SK-N-SH (cell line): ENCODE measurements around the gene WDR91. TPM values are rescaled to one million over a fixed set of nuclear protein-coding genes. Genes with fewer than 3 reads are reported as not detected.

Experiments
- CTCF ChIA-PET: fragments of 300-600, 350-600 bp; formaldehyde crosslinking; extraction: SDS; loops from one replicate; lab custom pipeline; 2021; lab: Yijun Ruan, JAX
- POLR2A ChIA-PET: fragments of 350-600 bp; sonication (Branson Sonifier 250); formaldehyde crosslinking; extraction: SDS; loops from one replicate; lab custom pipeline; 2020; ENCODE audit warnings: antibody characterized with exemption, inconsistent platforms; lab: Yijun Ruan, JAX
- DNase-seq: peaks from one replicate; pipeline ENCODE4 v3.0.0; 2012
- H2AFZ ChIP-seq: fragments of 200-600 bp; sonication (generic); 2 replicates; pipeline ENCODE4 v1.8.1; 2016; ENCODE audit warnings: antibody characterized with exemption, mild to moderate bottlenecking, low read depth
- H3F3A ChIP-seq: fragments of 200-600 bp; sonication (generic); replicated peaks from 2 replicates; pipeline ENCODE3; 2016; ENCODE audit warnings: antibody characterized with exemption, mild to moderate bottlenecking; ENCODE audit not compliant: insufficient read depth
- H3K27ac ChIP-seq, 2 experiments: fragments of 200-500 bp in 1 of 2; fragments of 200-600 bp in 1 of 2; sonication (Bioruptor generic) in 1 of 2; sonication (generic), shearing (Covaris generic) in 1 of 2; 2 replicates each; pipeline versions ENCODE4 v1.5.1 to v1.6.1; 2014 to 2016; ENCODE audit warnings: low read depth in 2 of 2, inconsistent platforms in 1 of 2, low read length in 1 of 2, mild to moderate bottlenecking in 1 of 2, mixed read lengths in 1 of 2
- H3K27me3 ChIP-seq: fragments of 200-600 bp; sonication (generic), shearing (Covaris generic); 2 replicates; pipeline ENCODE4 v1.6.1; 2016; ENCODE audit warnings: mixed run types; ENCODE audit not compliant: insufficient read depth
- H3K36me3 ChIP-seq, 2 experiments: fragments of 200-500 bp in 1 of 2; fragments of 200-600 bp in 1 of 2; sonication (Bioruptor generic) in 1 of 2; sonication (generic) in 1 of 2; replicated peaks in 1 of 2; 2 replicates each; pipeline versions ENCODE3 to v1.5.1; 2014 to 2016; ENCODE audit warnings: low read length in 1 of 2, mild to moderate bottlenecking in 1 of 2; ENCODE audit not compliant: insufficient read depth in 2 of 2, control insufficient read depth in 1 of 2
- H3K4me1 ChIP-seq, 2 experiments: fragments of 200-500 bp in 1 of 2; fragments of 200-600 bp in 1 of 2; sonication (Bioruptor generic) in 1 of 2; sonication (generic), shearing (Covaris generic) in 1 of 2; 2 replicates each; pipeline versions ENCODE4 v1.5.1 to v1.6.1; 2014 to 2016; ENCODE audit warnings: low read depth in 1 of 2, low read length in 1 of 2, mixed run types in 1 of 2; ENCODE audit not compliant: insufficient read depth in 2 of 2, control insufficient read depth in 1 of 2
- H3K4me2 ChIP-seq: fragments of 200-600 bp; sonication (generic), shearing (Covaris generic); 2 replicates; pipeline ENCODE4 v1.6.1; 2017; ENCODE audit warnings: mixed run types
- H3K4me3 ChIP-seq, 2 experiments: fragments of 200-500 bp in 1 of 2; fragments of 200-600 bp in 1 of 2; sonication (Bioruptor generic) in 1 of 2; sonication (generic), shearing (Covaris generic) in 1 of 2; 2 replicates each; pipeline versions ENCODE4 v1.5.1 to v1.8.1; 2014 to 2016; ENCODE audit warnings: low read depth in 2 of 2, inconsistent platforms in 1 of 2, low read length in 1 of 2, mild to moderate bottlenecking in 1 of 2, mixed read lengths in 1 of 2, moderate library complexity in 1 of 2
- H3K79me2 ChIP-seq: fragments of 200-600 bp; sonication (generic); 2 replicates; pipeline ENCODE4 v1.8.1; 2017; ENCODE audit warnings: mild to moderate bottlenecking; ENCODE audit not compliant: insufficient read depth
- H3K9ac ChIP-seq: fragments of 200-600 bp; sonication (generic); 2 replicates; pipeline ENCODE4 v1.6.1; 2017; ENCODE audit warnings: mixed run types
- H3K9me2 ChIP-seq: fragments of 200-600 bp; sonication (generic); 2 replicates; pipeline ENCODE4 v1.6.1; 2017; ENCODE audit warnings: mixed run types
- H3K9me3 ChIP-seq: fragments of 200-600 bp; sonication (generic); 2 replicates; pipeline ENCODE4 v1.6.1; 2017; ENCODE audit warnings: mixed run types, mild to moderate bottlenecking, moderate library complexity
- H4K20me1 ChIP-seq: fragments of 200-600 bp; sonication (generic); 2 replicates; pipeline ENCODE4 v1.6.1; 2017; ENCODE audit warnings: mild to moderate bottlenecking, mixed run types; ENCODE audit not compliant: insufficient read depth
- CHD2 ChIP-seq: fragments of 150-350 bp; IDR thresholded peaks from 2 replicates; pipeline ENCODE4 v1.6.1; 2018; ENCODE audit warnings: low read length; ENCODE audit not compliant: partially characterized antibody
- ELF1 ChIP-seq: IDR thresholded peaks from 2 replicates; pipeline ENCODE4 v1.4.0; 2012
- EP300 ChIP-seq, 2 experiments: IDR thresholded peaks; 2 replicates each; pipeline versions ENCODE4 v1.4.0 to v1.6.1; 2012; ENCODE audit warnings: borderline replicate concordance in 1 of 2, low read depth in 1 of 2, low read length in 1 of 2
- EZH2phosphoT487 ChIP-seq: fragments of 200-600 bp; sonication (generic); IDR thresholded peaks from 2 replicates; pipeline ENCODE4 v1.6.1; 2017; ENCODE audit warnings: low read depth, mixed run types, mild to moderate bottlenecking, antibody characterized with exemption, moderate library complexity, borderline replicate concordance
- FOSL2 ChIP-seq: IDR thresholded peaks from 2 replicates; pipeline ENCODE4 v1.4.0; 2012; ENCODE audit warnings: low read depth, mild to moderate bottlenecking, moderate library complexity, borderline replicate concordance
- GATA2 ChIP-seq: sonication (generic); formaldehyde crosslinking; IDR thresholded peaks from 2 replicates; pipeline ENCODE4 v1.5.0; 2020; ENCODE audit warnings: mild to moderate bottlenecking, missing genetic modification reagents
- NRF1 ChIP-seq: IDR thresholded peaks from 2 replicates; pipeline ENCODE4 v1.6.1; 2012; ENCODE audit warnings: low read depth, mild to moderate bottlenecking, low read length
- RCOR1 ChIP-seq: fragments of 150-350 bp; IDR thresholded peaks from 2 replicates; pipeline ENCODE4 v1.6.1; 2017; ENCODE audit warnings: antibody characterized with exemption, low read length
- REST ChIP-seq: IDR thresholded peaks from 2 replicates; pipeline ENCODE4 v1.6.1; 2012; ENCODE audit warnings: mild to moderate bottlenecking, low read depth, low read length, moderate library complexity
- SMC3 ChIP-seq: IDR thresholded peaks from 2 replicates; pipeline ENCODE4 v1.6.1; 2012; ENCODE audit warnings: low read depth, low read length, improper control_type of control experiment
- TAF1 ChIP-seq: IDR thresholded peaks from 2 replicates; pipeline ENCODE4 v1.6.1; 2012; ENCODE audit warnings: low read depth, mild to moderate bottlenecking, low read length, moderate library complexity, borderline replicate concordance
- WGBS: methylation state at CpG from one replicate; pipeline ENCODE4 v1.1.6; 2017; ENCODE audit warnings: low lambda C conversion rate; 5-methylcytosine and 5-hydroxymethylcytosine counted together
- polyA plus RNA-seq, 3 experiments: library from polyadenylated mRNA; depleted of rRNA; stranded (reverse); fragments of >200 nt; gene quantifications; 2 replicates each; pipeline ENCODE4 v1.2.3, GENCODE V29; 2012

Gene WDR91
- polyA plus RNA-seq, 1 of the 3 experiments (the other 2 are of a cell fraction): 8.4 TPM

GRCh38 chr7:135154734-135155133 is 56.6 kb downstream of the WDR91 start:
- Histone ChIP-seq H3K36me3 (no peaks in the 10 kb centered on the region), H3K9me3 (no peaks in the 10 kb centered on the region; the same call in 1 of the 2 replicates), H2AFZ (no peak overlapping the region), H3K4me3 (no peak overlapping the region), H3F3A (peaks cover 3% of the 10 kb centered on the region), H3K27ac (no peak overlapping the region), H3K27me3 (no peaks in the 10 kb centered on the region), H3K9ac (no peak overlapping the region), H3K9me2 (no peaks in the 10 kb centered on the region), H4K20me1 (no peaks in the 10 kb centered on the region), H3K4me1 (peaks cover 0 to 2% of the 10 kb centered on the region in 2 experiments; a peak in 1 of 4 replicates), H3K79me2 (no peaks in the 10 kb centered on the region), H3K4me2 (no peak overlapping the region)
- TF ChIP-seq FOSL2 (no peak), REST (no peak), RCOR1 (no peak), ELF1 (no peak), TAF1 (no peak), SMC3 (no peak), GATA2 (CRISPR knock-in tag) (no peak), NRF1 (no peak)
- ChIA-PET POLR2A (no interaction called here), CTCF (no interaction called here)
- no peak for DNase-seq
- WGBS: 14% methylated on average over 1 of the region's 1 CpG

DNA sequence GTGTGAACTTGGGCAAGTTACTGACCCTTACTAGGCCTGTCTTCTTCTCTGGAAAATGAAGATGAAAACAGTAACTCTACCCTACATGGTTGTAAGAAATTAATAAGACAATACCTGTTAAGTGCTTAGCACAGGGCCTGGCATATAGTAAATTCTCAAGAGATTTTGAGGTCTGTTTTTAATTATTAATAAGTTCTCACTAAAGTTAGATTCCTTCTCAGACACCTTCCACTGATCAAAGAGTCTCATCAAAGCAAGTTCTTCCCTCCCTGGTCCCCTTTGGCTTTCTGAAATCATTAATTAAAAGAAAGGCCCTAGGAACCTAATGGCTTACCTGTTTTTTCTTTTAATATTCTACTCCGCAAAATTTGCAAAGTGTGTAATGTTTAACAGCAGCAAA is 58.9 kb downstream of the WDR91 start:
- H3K9me2 ChIP-seq: no peaks in the 10 kb centered on the region
- CTCF ChIA-PET: no interaction called here
- no peaks in the 10 kb centered on the region for H4K20me1 ChIP-seq
- no peak overlapping the region for H3K4me3 ChIP-seq
- H3K9ac ChIP-seq: no peak overlapping the region
- no peaks in the 10 kb centered on the region for H3K27me3 ChIP-seq
- no peaks in the 10 kb centered on the region for H3K79me2 ChIP-seq
- H2AFZ ChIP-seq: no peak overlapping the region
- H3K4me2 ChIP-seq: no peak overlapping the region
- no peaks in the 10 kb centered on the region for H3F3A ChIP-seq
- DNase-seq: no peak
- no peak overlapping the region for H3K27ac ChIP-seq
- POLR2A ChIA-PET: no interaction called here
- 95% methylated on average over 1 of the region's 1 CpG for WGBS
- no peaks in the 10 kb centered on the region for H3K36me3 ChIP-seq
- no peaks in the 10 kb centered on the region; the same call in 1 of the 2 replicates for H3K9me3 ChIP-seq
- peaks cover 0 to 2% of the 10 kb centered on the region in 2 experiments; a peak in 1 of 4 replicates for H3K4me1 ChIP-seq
- TF ChIP-seq EZH2phosphoT487: no peak
- TF ChIP-seq SMC3: no peak
- TF ChIP-seq EP300 (IDR thresholded peaks at IDR 0.05; ENCODE audit: borderline replicate concordance in 1 of 2, low read depth in 1 of 2, low read length in 1 of 2): no peak
- TF ChIP-seq TAF1: no peak
- TF ChIP-seq CHD2: no peak
- TF ChIP-seq, all 33 proteins: peak for 0
